ENCODE measurements around the gene ELF2. TPM values are rescaled to one million over a fixed set of nuclear protein-coding genes. Genes with fewer than 3 reads are reported as not detected.
A peak's percentile ranks its signal among the peaks of the same experiment; 100 is the strongest.

The ELF2 gene
- polyA plus RNA-seq, 1 of the 3 experiments (the other 2 are of a cell fraction) = 14.0 TPM

DNA sequence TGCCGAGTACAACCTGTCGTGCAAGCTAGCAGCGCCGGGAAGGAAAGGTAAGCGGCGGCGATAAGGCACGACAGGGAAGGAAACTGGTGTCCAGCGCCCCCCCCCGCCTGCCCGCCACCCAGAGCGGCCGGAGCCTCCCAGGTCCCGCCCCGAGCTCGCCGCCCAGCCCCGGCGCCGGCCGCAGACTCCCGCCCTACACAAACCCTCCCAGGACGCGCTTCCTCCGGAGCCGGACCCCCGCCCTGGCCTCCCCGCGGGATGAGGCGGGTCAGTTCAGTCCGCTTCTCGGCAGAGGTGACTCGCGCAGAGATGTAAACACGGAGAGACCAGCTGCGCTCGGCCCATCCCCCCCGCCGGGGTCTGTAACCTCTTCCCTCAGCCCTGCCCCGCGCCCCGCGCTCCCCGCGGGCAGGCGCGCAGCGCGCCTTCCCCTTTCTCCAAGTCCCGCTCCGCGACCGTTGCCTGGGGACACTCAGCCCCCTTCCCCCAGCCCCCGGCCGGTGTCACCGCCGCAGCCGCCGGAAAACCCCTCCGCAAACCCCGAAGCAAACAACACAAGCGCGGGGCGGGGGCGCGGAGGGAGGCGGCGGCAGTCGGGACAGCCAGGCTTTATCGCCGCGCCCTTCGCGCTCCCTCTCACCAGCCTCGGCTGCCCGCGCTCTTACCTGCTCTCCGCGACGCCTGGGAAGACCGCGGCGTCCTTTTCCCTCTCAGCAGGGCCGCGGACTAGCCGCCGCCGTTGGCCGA lies 543 bp downstream of the ELF2 start (continued):
- TF ChIP-seq, protein P1, sequence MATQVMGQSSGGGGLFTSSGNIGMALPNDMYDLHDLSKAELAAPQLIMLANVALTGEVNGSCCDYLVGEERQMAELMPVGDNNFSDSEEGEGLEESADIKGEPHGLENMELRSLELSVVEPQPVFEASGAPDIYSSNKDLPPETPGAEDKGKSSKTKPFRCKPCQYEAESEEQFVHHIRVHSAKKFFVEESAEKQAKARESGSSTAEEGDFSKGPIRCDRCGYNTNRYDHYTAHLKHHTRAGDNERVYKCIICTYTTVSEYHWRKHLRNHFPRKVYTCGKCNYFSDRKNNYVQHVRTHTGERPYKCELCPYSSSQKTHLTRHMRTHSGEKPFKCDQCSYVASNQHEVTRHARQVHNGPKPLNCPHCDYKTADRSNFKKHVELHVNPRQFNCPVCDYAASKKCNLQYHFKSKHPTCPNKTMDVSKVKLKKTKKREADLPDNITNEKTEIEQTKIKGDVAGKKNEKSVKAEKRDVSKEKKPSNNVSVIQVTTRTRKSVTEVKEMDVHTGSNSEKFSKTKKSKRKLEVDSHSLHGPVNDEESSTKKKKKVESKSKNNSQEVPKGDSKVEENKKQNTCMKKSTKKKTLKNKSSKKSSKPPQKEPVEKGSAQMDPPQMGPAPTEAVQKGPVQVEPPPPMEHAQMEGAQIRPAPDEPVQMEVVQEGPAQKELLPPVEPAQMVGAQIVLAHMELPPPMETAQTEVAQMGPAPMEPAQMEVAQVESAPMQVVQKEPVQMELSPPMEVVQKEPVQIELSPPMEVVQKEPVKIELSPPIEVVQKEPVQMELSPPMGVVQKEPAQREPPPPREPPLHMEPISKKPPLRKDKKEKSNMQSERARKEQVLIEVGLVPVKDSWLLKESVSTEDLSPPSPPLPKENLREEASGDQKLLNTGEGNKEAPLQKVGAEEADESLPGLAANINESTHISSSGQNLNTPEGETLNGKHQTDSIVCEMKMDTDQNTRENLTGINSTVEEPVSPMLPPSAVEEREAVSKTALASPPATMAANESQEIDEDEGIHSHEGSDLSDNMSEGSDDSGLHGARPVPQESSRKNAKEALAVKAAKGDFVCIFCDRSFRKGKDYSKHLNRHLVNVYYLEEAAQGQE (IDR thresholded peaks at IDR 0.05; ENCODE audit: low read depth, low read length) = 0 out of 2 replicates have a peak, but pooled peaks have one; percentile 4
- TF ChIP-seq MXI1 (IDR thresholded peaks at IDR 0.05; ENCODE audit: low read depth, low read length) (peak; percentile 32; the same call in 1 of the 2 replicates), RFX5 (IDR thresholded peaks at IDR 0.05; ENCODE audit: low read length) (no peak)

DNA sequence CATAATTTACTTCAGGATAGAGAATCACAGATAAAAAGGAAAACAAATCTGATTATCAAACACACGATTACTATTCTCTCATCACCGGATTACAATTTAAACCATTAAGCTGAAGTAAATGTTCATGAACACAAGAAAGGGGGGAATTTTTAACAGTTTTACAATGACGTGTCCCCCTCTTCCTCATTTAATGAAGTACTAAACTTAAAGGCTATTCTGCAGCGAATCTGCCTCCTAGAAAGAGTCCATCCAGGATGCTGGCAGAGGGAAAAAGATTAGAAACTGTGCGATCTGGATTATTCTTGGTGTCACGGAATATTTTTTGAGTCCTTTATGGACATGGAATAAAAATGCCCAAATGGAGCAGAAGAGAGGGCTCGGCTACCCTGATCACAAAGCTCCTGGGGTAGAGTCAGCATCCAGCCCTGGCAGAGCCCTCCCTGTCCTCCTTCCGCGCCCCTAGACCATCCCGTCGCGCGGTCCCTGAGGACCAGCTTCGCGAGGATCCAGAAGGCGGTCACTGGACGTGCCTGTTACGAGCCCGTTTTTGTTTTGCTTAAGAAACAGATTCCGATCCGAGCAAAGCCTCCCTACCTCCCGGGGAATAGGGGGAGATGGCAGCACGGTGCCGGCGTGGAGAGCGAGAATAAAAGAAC lies 1.2 kb downstream of the ELF2 start:
- no peak for TF ChIP-seq ELF1 (IDR thresholded peaks at IDR 0.05)
- no peak for TF ChIP-seq NRF1 (IDR thresholded peaks at IDR 0.05; ENCODE audit: low read depth, low read length)
- TF ChIP-seq EP300 (IDR thresholded peaks at IDR 0.05; ENCODE audit: borderline replicate concordance in 1 of 2, low read depth in 1 of 2, low read length in 1 of 2) = no peak
- TF ChIP-seq, protein P2, sequence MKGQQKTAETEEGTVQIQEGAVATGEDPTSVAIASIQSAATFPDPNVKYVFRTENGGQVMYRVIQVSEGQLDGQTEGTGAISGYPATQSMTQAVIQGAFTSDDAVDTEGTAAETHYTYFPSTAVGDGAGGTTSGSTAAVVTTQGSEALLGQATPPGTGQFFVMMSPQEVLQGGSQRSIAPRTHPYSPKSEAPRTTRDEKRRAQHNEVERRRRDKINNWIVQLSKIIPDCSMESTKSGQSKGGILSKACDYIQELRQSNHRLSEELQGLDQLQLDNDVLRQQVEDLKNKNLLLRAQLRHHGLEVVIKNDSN (IDR thresholded peaks at IDR 0.05; ENCODE audit: borderline replicate concordance, low read depth) = no peak
- no peak for TF ChIP-seq RXRA (IDR thresholded peaks at IDR 0.05; ENCODE audit: borderline replicate concordance, low read depth)
- TF ChIP-seq POLR2AphosphoS5 (IDR thresholded peaks at IDR 0.05; ENCODE audit: low read depth, low read length) = no peak
- TF ChIP-seq, protein P1 (IDR thresholded peaks at IDR 0.05; ENCODE audit: low read depth, low read length) = 0 out of 2 replicates have a peak, but pooled peaks have one; percentile 1
- TF ChIP-seq YY1 (IDR thresholded peaks at IDR 0.05; ENCODE audit: low read depth) = no peak
- no peak for TF ChIP-seq TAF1 (IDR thresholded peaks at IDR 0.05; ENCODE audit: borderline replicate concordance, low read depth, low read length)
- peak; percentile 56 for DNase-seq
- CTCF ChIA-PET = interaction anchor here (0.7 to 3.7 kb wide), 9 partner anchors 8 to 322 kb away, joined by 3 to 19 read pairs (median 3); no protein-coding TSS in a partner anchor
- H3K27me3 ChIP-seq (ENCODE audit: insufficient read depth) = no peaks in the 10 kb centered on the region
- H3K27ac ChIP-seq (ENCODE audit: low read depth in 2 of 2, low read length in 1 of 2) = peak overlapping the region; percentile 87 to 94
- no peaks in the 10 kb centered on the region for H3K36me3 ChIP-seq (replicated peaks in 1 of 2; ENCODE audit: control insufficient read depth in 1 of 2, insufficient read depth in 2 of 2, low read length in 1 of 2)
- WGBS (ENCODE audit: low lambda C conversion rate) = 2% methylated on average over 26 of the region's 26 CpGs
- peak overlapping the region; percentile 91; the same call in 1 of the 2 replicates for H2AFZ ChIP-seq (ENCODE audit: low read depth)
- H3K9me3 ChIP-seq = no peaks in the 10 kb centered on the region
- peak overlapping the region; percentile 94 to 98 for H3K4me3 ChIP-seq (ENCODE audit: low read depth in 2 of 2, low read length in 1 of 2)
- peaks cover 6% of the 10 kb centered on the region; the same call in 1 of the 2 replicates for H4K20me1 ChIP-seq (ENCODE audit: insufficient read depth)
- H3K79me2 ChIP-seq (ENCODE audit: insufficient read depth) = peaks cover 56% of the 10 kb centered on the region
- H3K9me2 ChIP-seq = no peaks in the 10 kb centered on the region
- H3F3A ChIP-seq (replicated peaks; ENCODE audit: insufficient read depth) = peaks cover 36% of the 10 kb centered on the region
- H3K9ac ChIP-seq = peak overlapping the region; percentile 94
- peaks cover 3 to 18% of the 10 kb centered on the region in 2 experiments; a peak in 3 of 4 replicates for H3K4me1 ChIP-seq (ENCODE audit: control insufficient read depth in 1 of 2, insufficient read depth in 2 of 2, low read depth in 1 of 2, low read length in 1 of 2)
- POLR2A ChIA-PET = interaction anchor here (1.0 to 3.6 kb wide), 3 partner anchors 8 to 126 kb away, joined by 4 to 19 read pairs (median 5); partner anchors contain the start of genes NAA15 and NDUFC1
- peak overlapping the region; percentile 93 for H3K4me2 ChIP-seq
